ENCODE measurements around the gene RPRD2. TPM values are rescaled to one million over a fixed set of nuclear protein-coding genes. Genes with fewer than 3 reads are reported as not detected.

The RPRD2 gene
- total and polyA plus RNA-seq, 12 donors: 7.3 to 44.5 (median 23.5) TPM

DNA sequence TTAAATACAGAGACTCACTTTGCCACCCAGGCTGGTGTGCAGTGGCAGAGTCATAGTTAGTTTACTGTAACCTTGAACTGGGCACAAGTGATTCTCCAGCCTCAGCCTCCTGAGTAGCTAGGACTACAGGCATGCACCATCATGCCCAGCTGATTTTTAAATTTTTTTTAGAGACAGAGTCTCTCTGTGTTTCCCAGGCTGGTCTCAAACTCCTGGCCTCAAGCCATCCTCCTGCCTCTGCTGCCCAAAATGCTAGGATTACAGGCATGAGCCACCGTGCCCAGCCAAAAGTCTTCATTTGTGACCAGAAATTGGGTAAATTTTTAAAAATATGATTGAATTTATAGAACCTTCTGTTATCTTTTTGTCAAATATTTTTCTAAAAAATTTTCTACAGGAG is 105.3 kb downstream of the RPRD2 start:
- peak in 1 of 7 donors; percentile 53 for DNase-seq
- intact Hi-C loops (cut with DNase I): loop anchor here in 1 of 2 donors (5.0 kb wide), 1 partner anchor 63 kb away; no protein-coding TSS in a partner anchor

DNA sequence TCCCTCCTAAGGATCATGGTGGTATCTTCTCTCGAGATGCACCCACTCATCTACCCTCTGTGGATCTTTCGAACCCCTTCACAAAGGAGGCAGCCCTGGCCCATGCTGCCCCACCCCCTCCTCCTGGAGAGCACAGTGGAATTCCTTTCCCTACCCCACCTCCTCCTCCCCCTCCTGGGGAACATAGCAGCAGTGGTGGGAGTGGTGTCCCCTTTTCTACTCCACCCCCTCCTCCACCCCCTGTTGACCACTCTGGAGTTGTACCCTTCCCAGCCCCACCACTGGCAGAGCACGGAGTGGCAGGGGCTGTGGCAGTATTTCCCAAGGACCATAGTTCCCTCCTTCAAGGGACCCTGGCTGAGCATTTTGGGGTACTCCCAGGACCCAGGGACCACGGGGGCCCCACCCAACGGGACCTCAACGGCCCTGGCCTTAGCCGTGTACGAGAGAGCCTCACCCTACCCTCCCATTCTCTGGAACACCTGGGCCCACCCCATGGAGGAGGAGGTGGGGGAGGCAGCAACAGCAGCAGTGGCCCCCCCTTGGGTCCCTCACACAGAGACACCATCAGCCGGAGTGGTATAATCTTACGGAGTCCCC is 108.8 kb downstream of the RPRD2 start:
- Histone ChIP-seq H3K9me3 (replicated peaks in 1 of 3) (no peaks in the 10 kb centered on the region), H3K27ac (peak overlapping the region in 4 of 5 donors; percentile 24 to 51 (median 31)), H3K36me3 (replicated peaks in 1 of 2) (peaks cover 0 to 33% of the 10 kb centered on the region in 2 donors), H3K27me3 (no peaks in the 10 kb centered on the region), H3K4me3 (no peak overlapping the region), H3K4me1 (replicated peaks in 1 of 2) (peaks cover 26 to 28% of the 10 kb centered on the region in 2 donors)
- intact Hi-C loops (cut with DNase I): no loop called here
- no peak for TF ChIP-seq POLR2A (IDR thresholded peaks at IDR 0.05)
- TF ChIP-seq, protein P1, sequence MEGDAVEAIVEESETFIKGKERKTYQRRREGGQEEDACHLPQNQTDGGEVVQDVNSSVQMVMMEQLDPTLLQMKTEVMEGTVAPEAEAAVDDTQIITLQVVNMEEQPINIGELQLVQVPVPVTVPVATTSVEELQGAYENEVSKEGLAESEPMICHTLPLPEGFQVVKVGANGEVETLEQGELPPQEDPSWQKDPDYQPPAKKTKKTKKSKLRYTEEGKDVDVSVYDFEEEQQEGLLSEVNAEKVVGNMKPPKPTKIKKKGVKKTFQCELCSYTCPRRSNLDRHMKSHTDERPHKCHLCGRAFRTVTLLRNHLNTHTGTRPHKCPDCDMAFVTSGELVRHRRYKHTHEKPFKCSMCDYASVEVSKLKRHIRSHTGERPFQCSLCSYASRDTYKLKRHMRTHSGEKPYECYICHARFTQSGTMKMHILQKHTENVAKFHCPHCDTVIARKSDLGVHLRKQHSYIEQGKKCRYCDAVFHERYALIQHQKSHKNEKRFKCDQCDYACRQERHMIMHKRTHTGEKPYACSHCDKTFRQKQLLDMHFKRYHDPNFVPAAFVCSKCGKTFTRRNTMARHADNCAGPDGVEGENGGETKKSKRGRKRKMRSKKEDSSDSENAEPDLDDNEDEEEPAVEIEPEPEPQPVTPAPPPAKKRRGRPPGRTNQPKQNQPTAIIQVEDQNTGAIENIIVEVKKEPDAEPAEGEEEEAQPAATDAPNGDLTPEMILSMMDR (IDR thresholded peaks at IDR 0.05): no peak
- DNase-seq: peak in 2 of 7 donors; percentile 21 to 49
- WGBS, 4 donors: 84 to 95% (median 91%) methylated on average over 4 to 10 of the region's 10 CpGs

More for the DNA sequence above, 105.3 kb downstream of the RPRD2 start:
- Histone ChIP-seq H3K9me3 (replicated peaks in 1 of 3) (no peaks in the 10 kb centered on the region), H3K27me3 (no peaks in the 10 kb centered on the region), H3K27ac (no peak overlapping the region), H3K4me1 (replicated peaks in 1 of 2) (peaks cover 20% of the 10 kb centered on the region in 2 donors), H3K4me3 (no peak overlapping the region), H3K36me3 (replicated peaks in 1 of 2) (peaks cover 0 to 50% of the 10 kb centered on the region in 2 donors)
- TF ChIP-seq, protein P1 (IDR thresholded peaks at IDR 0.05): no peak
- no peak for TF ChIP-seq POLR2A (IDR thresholded peaks at IDR 0.05)
- 65 to 92% (median 90%) methylated on average over 1 of the region's 1 CpG for WGBS, 4 donors

DNA sequence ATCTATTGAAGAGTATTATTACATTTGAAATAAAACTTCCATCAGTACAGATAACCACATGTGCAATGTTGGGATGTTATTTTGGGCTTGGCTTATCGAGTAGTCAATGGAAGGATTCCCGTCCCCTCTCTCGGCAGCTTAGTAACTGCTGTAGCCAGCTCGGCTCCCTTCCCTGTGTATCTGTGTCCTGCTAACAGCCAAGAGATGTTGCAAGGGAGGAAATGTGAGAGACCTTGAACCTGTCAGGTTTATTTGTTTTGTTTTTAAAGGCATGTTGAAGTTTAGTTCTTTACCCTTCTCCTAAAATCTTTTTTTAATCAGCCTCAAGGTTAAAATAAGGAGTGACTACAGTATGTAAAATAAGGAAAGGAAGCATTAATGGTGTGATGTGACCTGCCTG is 109.7 kb downstream of the RPRD2 start:
- peak overlapping the region in 3 of 5 donors; percentile 36 to 42 (median 42) for H3K27ac ChIP-seq
- no peaks in the 10 kb centered on the region for H3K9me3 ChIP-seq (replicated peaks in 1 of 3)
- WGBS, 4 donors: 28 to 41% (median 31%) methylated on average over 4 of the region's 4 CpGs
- H3K27me3 ChIP-seq: no peaks in the 10 kb centered on the region
- H3K36me3 ChIP-seq (replicated peaks in 1 of 2): peaks cover 0 to 29% of the 10 kb centered on the region in 2 donors
- H3K4me1 ChIP-seq (replicated peaks in 1 of 2): peaks cover 26 to 28% of the 10 kb centered on the region in 2 donors
- DNase-seq: peak; percentile 52 to 86 (median 82)
- no peak overlapping the region for H3K4me3 ChIP-seq
- TF ChIP-seq POLR2A (IDR thresholded peaks at IDR 0.05): peak in 1 of 2 donors; percentile 35
- TF ChIP-seq, protein P1 (IDR thresholded peaks at IDR 0.05): no peak
- intact Hi-C loops (cut with DNase I): no loop called here

DNA sequence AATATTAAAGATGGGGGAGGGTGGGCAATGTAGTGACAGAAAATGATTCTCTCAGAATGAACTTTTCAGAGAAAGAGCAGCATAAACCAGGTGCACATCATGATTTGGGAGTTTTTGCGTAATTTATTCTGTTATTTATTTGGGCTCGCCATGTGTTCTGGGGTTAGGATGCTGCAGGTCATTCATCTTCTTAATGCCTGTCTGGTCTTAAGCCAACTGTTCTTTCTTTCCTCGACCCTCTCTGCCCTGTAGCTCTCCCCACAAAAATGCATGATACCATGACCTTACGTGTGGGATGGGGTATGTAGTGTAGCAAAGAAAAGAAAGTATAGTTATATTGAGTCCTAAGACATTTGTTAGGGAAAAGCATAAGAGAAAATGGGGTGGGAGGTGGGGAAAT is 110.9 kb downstream of the RPRD2 start:
- intact Hi-C loops (cut with DNase I): no loop called here
- 55 to 73% (median 64%) methylated on average over 4 of the region's 4 CpGs for WGBS, 4 donors
- Histone ChIP-seq H3K27ac (no peak overlapping the region), H3K4me3 (no peak overlapping the region), H3K27me3 (no peaks in the 10 kb centered on the region), H3K9me3 (replicated peaks in 1 of 3) (no peaks in the 10 kb centered on the region), H3K4me1 (replicated peaks in 1 of 2) (peaks cover 18 to 22% of the 10 kb centered on the region in 2 donors), H3K36me3 (replicated peaks in 1 of 2) (peaks cover 0 to 29% of the 10 kb centered on the region in 2 donors)
- no peak for DNase-seq
- no peak for TF ChIP-seq POLR2A (IDR thresholded peaks at IDR 0.05)
- TF ChIP-seq, protein P1 (IDR thresholded peaks at IDR 0.05): no peak
